HG02610 (cell line): ENCODE results near the gene CAPN15.
A peak's percentile ranks its signal among the peaks of the same experiment; 100 is the strongest.

ENCODE experiments used
- ATAC-seq: cut with Tn5 transposase; IDR thresholded peaks from one replicate; pipeline ENCODE4 v1.9.1; 2021; ENCODE audit warnings: mild to moderate bottlenecking, moderate library complexity; ENCODE audit not compliant: unreplicated experiment

The CAPN15 gene

GRCh38 chr16:524274-525040 lies 3.1 kb upstream of the CAPN15 start:
- ATAC-seq: no peak

DNA sequence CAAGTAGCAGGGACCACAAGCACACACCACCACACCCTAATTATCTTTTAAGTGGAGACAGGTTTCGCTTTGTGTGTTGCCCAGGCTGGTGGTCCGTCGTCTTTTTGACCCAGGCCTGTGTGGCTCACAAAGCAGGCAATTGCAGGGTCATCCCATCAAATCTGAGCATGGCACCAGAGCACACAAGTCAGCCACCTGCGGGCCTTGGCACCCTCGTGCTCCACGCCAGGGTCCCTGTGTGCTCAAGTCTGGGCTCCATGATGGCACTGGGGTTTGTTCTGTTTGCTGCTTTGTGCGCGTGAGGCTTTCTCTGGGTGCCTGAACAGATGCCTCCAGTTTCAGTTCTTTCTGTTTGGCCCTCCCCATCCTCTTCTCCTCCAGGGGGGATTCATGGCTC lies 2.4 kb upstream of the CAPN15 start:
- ATAC-seq: no peak

DNA sequence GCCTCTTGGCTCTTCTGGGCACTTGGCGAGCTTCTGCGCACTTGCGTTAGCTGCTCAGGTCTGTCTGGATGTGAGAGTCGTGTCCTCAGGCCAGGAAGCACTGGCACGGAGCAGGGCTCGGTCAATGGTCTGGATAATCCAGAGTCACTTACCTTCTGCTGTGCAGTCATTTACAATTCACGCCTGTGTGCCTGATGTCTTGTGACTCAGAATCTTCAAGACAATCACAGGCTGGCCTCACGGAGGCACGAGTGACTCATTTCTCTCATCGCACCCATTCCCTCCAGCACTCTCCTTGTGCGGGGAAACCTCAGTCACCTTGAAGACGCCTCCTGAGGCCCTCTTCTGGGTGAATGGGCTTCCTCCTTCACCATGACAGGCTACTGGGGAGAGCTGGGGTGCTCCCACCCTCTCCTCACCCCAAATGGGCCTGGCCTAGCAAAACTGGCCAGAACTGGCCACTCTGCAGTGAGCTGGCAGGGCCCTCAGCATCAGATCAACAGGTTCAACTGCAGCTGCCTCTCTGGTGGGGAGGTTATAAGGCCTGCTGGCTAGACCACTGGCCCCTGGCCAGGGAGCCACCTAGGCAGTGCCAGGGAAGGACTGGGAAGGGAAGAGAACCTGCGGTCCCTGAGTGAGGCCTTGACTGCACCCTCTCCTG lies 1.9 kb upstream of the CAPN15 start:
- peak; percentile 36 for ATAC-seq

DNA sequence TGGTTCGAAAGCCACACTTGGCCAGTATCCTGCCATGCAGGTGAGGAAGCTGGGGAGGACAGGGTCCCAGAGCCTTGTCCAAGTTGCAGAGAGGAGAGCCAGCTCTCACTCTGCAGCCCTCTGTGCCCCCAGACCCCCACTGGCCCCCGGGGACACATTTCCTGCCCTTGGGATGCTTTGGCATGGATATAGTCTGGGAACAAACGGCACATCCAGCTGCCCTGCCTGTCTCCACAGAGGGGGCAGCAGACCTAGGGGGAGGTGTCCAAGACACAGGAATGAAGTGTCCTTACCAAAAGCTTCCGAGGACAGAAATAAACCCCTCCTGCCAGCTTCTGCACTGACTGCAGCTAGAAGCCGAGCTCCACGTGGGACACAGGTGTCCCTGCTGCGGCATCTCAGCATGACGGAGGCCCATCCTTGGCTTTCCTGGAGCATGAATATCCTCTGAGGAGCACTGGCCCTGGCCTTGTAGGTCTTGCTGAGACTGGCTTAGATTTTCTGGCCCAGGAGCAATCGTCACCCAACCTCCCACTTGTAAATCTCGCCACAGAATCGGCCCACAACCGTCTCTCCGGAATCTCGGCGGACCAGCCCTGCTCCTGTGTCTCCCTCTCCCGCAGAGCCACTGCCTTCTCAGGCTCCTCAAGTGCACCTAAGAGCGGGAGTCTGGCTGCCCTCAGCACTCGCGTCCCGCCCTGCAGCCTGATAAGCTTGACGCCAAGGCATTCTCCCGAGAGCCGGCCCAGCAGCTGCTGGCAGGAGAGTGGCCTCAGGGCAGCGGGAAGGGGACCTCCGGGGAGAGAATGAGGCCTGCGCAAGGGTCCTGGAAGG lies 1.1 kb upstream of the CAPN15 start:
- ATAC-seq: no peak

DNA sequence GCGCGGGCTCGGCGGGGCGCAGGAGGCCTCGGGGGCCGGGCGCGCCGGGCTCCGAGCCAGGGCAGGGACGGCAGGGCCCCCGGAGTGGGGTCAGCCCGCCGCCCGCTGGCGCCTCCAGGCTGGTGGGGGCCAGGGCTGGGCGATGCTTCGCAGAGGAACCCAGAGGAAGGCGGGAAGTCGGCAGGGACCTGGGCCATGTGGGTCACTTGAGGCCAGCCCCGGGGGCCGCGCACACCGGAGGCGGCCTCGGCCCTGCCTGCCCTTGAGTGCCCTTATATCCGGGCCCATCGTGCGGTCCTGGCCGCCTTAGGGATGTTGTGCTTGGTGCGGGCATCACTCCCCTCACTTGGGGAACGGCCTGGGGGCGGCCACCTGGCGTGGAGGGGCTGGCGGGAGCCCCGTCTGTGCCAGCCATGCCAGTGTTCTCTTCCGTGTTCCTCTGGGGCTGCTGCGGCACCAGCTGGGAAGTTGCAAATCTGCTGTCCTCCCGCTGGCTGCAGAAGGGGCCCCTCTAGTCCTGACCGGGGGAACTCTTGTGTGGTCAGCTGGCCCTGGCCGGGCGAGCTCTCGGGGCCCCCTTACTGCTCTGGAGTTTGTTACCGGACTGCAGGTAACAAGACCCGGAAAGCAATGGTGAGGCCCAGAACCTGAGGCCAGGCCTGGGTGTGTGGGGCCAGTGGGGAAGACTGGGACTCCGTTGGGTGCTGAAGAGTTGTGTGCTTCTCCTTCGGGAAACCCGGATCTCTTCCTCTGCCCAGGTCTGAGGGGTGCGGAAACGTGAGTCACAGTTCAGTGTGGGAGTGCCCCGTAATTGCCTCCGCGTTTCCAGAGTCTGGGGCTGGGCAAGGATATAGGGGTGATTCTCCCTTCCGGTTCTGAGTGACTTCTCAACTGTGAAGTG lies 849 bp downstream of the CAPN15 start:
- no peak for ATAC-seq

- no peak for ATAC-seq
Measured at GRCh38 chr16:529012-529575, 1.6 kb downstream of the CAPN15 start.

GRCh38 chr16:530111-530817 lies 2.8 kb downstream of the CAPN15 start:
- no peak for ATAC-seq

GRCh38 chr16:531494-532125 lies 4.1 kb downstream of the CAPN15 start:
- ATAC-seq: no peak

DNA sequence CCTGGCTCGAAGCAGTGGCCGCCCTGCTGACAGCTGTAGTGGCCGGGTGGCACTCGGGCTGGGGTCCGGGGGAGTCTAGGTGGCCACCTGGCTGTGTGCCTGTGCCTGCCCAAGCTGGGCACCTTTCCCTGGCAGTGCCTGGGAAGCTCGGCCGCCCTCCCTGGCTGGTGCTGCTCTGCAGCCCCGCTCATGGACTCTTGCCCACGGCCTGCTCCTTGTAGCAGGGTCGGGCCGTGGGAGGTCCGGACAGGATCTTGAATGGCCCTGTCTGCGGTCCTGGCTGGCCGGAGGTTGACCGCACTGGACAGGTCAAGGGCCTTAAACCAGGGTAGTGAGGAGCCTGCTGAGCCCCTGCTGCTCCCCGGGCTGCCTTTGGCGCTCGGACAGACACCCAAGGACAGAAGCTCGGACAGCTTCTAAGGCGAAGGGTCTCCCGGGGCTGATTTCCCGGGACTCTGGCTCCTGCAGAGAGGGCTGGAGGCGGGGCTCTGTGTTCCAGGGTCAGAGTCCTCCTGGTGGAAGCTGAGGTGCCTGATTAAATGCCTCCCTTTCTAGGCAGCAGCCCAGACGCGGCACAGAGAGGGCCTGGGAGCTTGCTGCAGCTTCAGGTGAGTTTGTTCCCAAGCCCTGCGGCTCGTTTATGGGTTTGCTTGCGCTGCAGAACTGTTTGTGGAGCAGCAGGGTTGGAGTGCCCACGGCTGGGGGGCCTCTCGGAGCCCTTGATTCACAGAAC lies 6.0 kb downstream of the CAPN15 start:
- no peak for ATAC-seq

GRCh38 chr16:534135-534534 lies 6.6 kb downstream of the CAPN15 start:
- ATAC-seq: no peak

- ATAC-seq: no peak
Measured at GRCh38 chr16:534856-535445, 7.4 kb downstream of the CAPN15 start.

GRCh38 chr16:535446-536405 lies 8.2 kb downstream of the CAPN15 start:
- ATAC-seq: no peak

GRCh38 chr16:536746-537145 lies 9.2 kb downstream of the CAPN15 start:
- ATAC-seq: no peak

DNA sequence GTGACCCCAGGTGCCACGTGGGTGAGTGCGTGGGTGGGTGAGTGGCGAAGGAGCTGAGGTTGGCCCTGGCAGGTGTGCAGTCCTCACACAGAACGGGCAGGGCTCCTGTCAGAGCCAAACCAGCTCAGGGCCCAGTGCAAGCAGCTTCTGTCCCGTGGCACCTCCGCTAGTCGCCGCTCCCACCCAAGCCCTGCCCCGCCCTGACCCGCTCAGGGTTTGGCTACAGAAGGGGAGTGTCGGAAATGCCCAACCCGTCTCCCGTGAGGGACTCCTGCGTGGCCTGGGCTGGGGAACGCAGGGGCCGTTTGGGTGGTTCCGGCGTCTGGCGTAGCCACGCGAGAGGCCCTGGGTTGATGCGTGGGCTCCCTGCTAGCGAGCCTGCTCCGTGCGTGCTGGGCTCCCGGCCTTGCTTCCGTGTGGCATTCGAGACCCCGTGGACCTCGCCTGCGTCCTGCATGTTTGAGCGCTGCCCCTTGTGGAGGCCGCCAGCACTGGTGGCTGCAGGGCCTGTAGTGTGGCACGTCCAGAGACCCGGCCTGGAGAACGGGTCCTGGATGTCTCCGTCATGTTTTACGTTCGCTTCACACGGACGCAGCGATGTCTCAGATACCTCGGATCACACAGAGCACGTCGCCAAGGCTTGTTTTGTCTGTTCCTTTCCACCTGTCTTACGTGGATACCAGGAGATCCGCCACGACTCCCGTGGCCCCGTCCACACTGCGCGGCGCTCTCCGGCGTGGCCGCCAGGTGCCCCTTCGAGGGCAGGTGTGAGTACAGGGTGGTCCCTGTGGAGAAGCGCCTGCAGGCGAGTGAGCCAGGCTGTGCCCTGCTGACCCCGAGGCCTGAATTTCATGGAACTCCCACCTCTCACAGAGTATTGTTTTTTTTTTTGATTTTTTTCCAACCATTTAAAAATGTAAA lies 10.2 kb downstream of the CAPN15 start:
- no peak for ATAC-seq

GRCh38 chr16:539901-540530 lies 12.5 kb downstream of the CAPN15 start:
- ATAC-seq: no peak
